KOPT-K1 (cell line): ENCODE results near the gene MYLIP.

Source experiments
- H3K27ac ChIP-seq: fragments of 200-600 bp; sonication (generic); 2 replicates; pipeline ENCODE4 v1.5.1; 2016; ENCODE audit warnings: antibody characterized with exemption, mild to moderate bottlenecking, low read depth, low read length; ENCODE audit not compliant: poor library complexity, severe bottlenecking
- H3K36me3 ChIP-seq: fragments of 200-600 bp; sonication (generic); 2 replicates; pipeline ENCODE4 v1.5.1; 2017; ENCODE audit warnings: antibody characterized with exemption, mild to moderate bottlenecking, low read length, moderate library complexity; ENCODE audit not compliant: insufficient read depth
- H3K9me3 ChIP-seq: fragments of 200-600 bp; sonication (generic); 2 replicates; pipeline ENCODE4 v1.5.1; 2017; ENCODE audit warnings: antibody characterized with exemption, low read length, mild to moderate bottlenecking; ENCODE audit not compliant: insufficient read depth, poor library complexity, severe bottlenecking

MYLIP gene

DNA sequence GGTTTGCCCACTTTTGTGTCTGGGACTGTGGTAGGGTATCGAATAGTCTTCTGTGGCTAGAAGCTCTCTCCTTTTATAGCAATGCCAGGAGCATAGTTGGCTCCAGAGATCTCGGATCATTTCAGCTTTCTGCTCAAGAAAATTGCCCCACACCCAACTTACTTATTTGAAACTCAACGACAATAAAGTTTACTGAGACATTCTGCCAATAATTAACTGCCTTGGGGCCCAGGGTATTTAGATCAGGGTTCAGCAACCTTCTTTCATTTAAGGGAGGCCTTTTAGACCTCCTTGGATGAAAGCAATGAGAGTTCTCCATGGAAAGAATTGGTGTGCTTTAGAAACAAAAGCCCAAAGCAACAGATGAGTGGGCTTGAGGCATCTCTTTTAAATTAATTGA lies 55.7 kb downstream of the MYLIP start:
- Histone ChIP-seq H3K36me3 (no peaks in the 10 kb centered on the region), H3K9me3 (peaks cover 18% of the 10 kb centered on the region), H3K27ac (no peak overlapping the region)

DNA sequence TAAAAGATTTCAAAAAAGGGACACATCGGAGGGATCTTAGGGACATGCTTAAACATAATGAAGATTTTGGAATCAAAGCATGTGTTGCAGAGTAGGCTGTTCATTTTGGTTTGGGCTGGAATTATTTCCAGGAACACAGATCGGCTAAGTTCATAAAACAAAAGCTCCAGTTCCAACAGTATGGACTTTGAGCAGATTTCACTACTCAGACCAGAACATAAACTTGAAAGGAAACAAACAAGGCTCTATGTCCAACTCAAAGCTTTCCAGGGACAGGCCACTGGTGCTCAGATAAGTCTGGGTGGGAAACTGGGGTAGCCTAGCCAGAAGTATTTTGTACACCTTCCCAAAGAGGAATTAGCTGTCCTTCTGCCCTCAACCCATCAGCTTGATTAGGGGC lies 58.3 kb downstream of the MYLIP start:
- no peaks in the 10 kb centered on the region for H3K36me3 ChIP-seq
- H3K9me3 ChIP-seq: no peaks in the 10 kb centered on the region
- H3K27ac ChIP-seq: no peak overlapping the region

GRCh38 chr6:16190214-16190613 lies 61.3 kb downstream of the MYLIP start:
- Histone ChIP-seq H3K27ac (no peak overlapping the region), H3K9me3 (no peaks in the 10 kb centered on the region), H3K36me3 (no peaks in the 10 kb centered on the region)

DNA sequence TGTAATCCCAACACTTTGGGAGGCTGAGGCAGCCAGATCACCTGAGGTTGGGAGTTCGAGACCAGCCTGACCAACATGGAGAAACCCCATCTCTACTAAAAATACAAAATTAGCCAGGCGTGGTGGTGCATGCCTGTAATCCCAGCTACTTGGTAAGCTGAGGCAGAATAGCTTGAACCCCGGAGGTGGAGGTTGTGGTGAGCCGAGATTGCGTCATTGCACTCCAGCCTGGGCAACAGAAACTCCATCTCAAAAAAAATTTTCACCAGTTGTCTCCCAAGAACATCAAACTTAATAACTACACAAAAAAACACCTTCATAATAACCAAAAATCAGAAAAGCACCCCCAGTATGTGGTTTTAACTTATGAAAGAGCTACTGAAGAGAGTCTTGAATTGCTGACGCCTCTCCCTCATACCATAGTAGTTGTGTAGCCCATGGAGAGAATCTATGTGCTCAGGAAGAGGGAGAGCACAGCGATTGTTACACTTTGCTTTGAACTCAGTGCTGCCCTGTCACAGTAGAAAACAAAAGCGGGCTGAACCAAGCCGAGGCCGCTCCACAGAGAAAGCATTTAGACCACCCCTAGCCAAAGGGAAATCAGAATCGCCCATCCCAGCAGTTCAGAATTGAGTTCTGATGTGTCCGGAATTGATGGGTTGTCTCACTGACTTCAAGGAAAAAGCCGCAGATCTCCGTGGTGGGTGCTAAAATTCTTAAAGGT lies 67.5 kb downstream of the MYLIP start:
- H3K36me3 ChIP-seq: no peaks in the 10 kb centered on the region
- H3K9me3 ChIP-seq: no peaks in the 10 kb centered on the region
- no peak overlapping the region for H3K27ac ChIP-seq

DNA sequence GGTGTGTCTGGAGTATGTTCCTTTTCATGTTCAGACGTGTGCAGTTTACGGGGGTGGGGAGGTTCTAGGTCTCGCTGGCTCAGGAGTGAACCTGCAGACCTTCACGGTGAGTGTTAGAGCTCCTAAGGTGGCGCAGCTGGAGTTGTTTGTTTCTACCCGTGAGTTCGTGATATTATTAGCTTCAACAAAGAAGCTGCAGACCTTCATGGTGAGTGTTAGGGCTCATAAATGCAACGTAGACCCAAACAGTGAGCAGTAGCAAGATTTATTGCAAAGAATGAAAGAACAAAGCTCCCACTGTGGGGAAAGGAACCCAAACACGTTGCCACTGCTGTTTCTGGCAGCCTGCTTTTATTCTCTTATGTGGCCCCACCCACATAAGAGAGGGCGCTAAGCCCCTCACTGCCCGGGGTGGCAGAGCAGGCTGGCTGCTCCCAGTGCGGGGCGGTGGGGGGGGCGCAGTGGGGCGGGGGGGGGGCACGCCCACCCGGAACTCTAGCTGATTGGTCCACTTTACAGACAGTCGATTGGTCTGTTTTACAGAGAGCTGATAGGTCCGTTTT lies 68.2 kb downstream of the MYLIP start:
- Histone ChIP-seq H3K27ac (no peak overlapping the region), H3K9me3 (no peaks in the 10 kb centered on the region), H3K36me3 (no peaks in the 10 kb centered on the region)
